CD4-positive, alpha-beta T cell (primary cell): Measurements from ENCODE around the gene ADGRB3. TPM values are rescaled to one million over a fixed set of nuclear protein-coding genes. Genes with fewer than 3 reads are reported as not detected.

Experiments used
- ATAC-seq: fragments of 200-7000 bp; cut with Tn5 transposase; one replicate; pipeline ENCODE4 v1.10.0; 2022; ENCODE audit warnings: mild to moderate bottlenecking; ENCODE audit not compliant: poor library complexity
- CTCF ChIA-PET: fragments of 350-600 bp; sonication (Branson Sonifier 250); formaldehyde crosslinking; loops from one replicate; lab custom pipeline; 2021; ENCODE audit warnings: antibody characterized with exemption, inconsistent platforms; lab: Charles Lee
- POLR2A ChIA-PET: fragments of 350-600 bp; sonication (Branson Sonifier 250); formaldehyde crosslinking; loops from one replicate; lab custom pipeline; 2021; ENCODE audit warnings: antibody characterized with exemption, inconsistent platforms; lab: Charles Lee
- DNase-seq, 14 experiments: peaks; one replicate each; pipeline ENCODE4 v3.0.0-alpha.2; 2013 to 2020; ENCODE audit warnings: mixed read lengths in 2 of 14
- H3K27ac ChIP-seq, 2 donors: one replicate each; pipeline versions ENCODE4 v1.5.1 to v1.7.0; 2013; ENCODE audit warnings: low read length in 2 of 2, low read depth in 1 of 2, mild to moderate bottlenecking in 1 of 2
- H3K27me3 ChIP-seq, 2 experiments: 1 replicate in 1 of 2; 2 replicates in 1 of 2; pipeline versions ENCODE4 v1.6.1 to v1.7.0; 2013; ENCODE audit warnings: low read length in 2 of 2, control low read depth in 1 of 2, mild to moderate bottlenecking in 1 of 2, moderate library complexity in 1 of 2; ENCODE audit not compliant: insufficient read depth in 2 of 2, control insufficient read depth in 1 of 2
- H3K36me3 ChIP-seq: one replicate; pipeline ENCODE4 v1.6.1; 2013; ENCODE audit warnings: low read length, control low read depth; ENCODE audit not compliant: insufficient read depth
- H3K4me1 ChIP-seq: one replicate; pipeline ENCODE4 v1.6.1; 2013; ENCODE audit warnings: low read length, control low read depth; ENCODE audit not compliant: insufficient read depth
- H3K4me3 ChIP-seq: one replicate; pipeline ENCODE4 v1.5.1; 2013; ENCODE audit warnings: mild to moderate bottlenecking, low read length, moderate library complexity
- H3K9me3 ChIP-seq, 2 experiments: 1 replicate in 1 of 2; 2 replicates in 1 of 2; pipeline versions ENCODE4 v1.6.1 to v1.7.0; 2013; ENCODE audit warnings: low read length in 2 of 2, mild to moderate bottlenecking in 2 of 2, control low read depth in 1 of 2, moderate library complexity in 1 of 2; ENCODE audit not compliant: control insufficient read depth in 1 of 2, insufficient read depth in 1 of 2
- H3K27ac Mint-ChIP-seq: one replicate; pipeline ENCODE4 v1.8.0; 2020; ENCODE audit warnings: mixed read lengths
- H3K27me3 Mint-ChIP-seq: one replicate; pipeline ENCODE4 v1.8.0; 2021; ENCODE audit warnings: mixed read lengths
- H3K36me3 Mint-ChIP-seq: one replicate; pipeline ENCODE4 v1.8.0; 2021; ENCODE audit warnings: low read depth, mixed read lengths
- H3K4me1 Mint-ChIP-seq: one replicate; pipeline ENCODE4 v1.8.0; 2021; ENCODE audit warnings: low read depth, mixed read lengths
- H3K4me3 Mint-ChIP-seq: one replicate; pipeline ENCODE4 v1.8.0; 2020; ENCODE audit warnings: mild to moderate bottlenecking, mixed read lengths
- H3K9me3 Mint-ChIP-seq: one replicate; pipeline ENCODE4 v1.8.0; 2020; ENCODE audit warnings: mixed read lengths
- intact Hi-C, 2 experiments: fragments of 100-400 bp; cut with DNase I in 1 of 2; cut with micrococcal nuclease in 1 of 2; formaldehyde crosslinking; loops; one replicate each; pipeline versions ENCODE4 v1.15.1 to v1.9.0; 2023 to 2025; cut with DNase I, micrococcal nuclease
- total RNA-seq, 174 experiments: library from RNA in 2 of 174; stranded (reverse) in 2 of 174; gene quantifications; one replicate each; pipeline ENCODE4 v1.2.3 and lab custom pipeline; 2021 to 2026
- TF ChIP-seq, protein P1 (sequence below): fragments of 200-600 bp; IDR thresholded peaks from one replicate; pipeline ENCODE4 v1.8.0; 2022; ENCODE audit warnings: antibody characterized with exemption, mild to moderate bottlenecking

ADGRB3 gene
- total RNA-seq, 2 experiments from 2014 or later = not detected

DNA sequence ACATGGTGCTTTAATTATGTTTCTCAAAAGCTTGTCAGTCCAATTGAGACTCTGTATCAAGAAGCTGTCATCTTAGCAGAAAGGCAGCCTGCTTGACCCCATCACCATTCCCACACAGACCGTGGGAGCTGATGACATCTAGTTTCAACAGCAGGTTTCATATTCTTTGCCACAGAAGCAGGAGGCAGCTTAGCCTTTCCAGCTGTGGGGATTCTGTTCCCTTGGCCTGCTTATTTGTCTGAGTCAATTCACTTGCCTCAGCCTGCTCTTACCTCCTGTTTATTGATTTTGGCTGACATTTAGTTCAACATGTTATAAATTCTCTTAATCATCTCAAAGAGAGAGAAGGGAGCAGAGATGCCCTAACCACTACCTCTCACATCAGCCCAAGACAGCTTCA is 527.7 kb downstream of the ADGRB3 start:
- Histone ChIP-seq H3K4me3 (no peak overlapping the region), H3K27ac (no peak overlapping the region), H3K4me1 (no peaks in the 10 kb centered on the region), H3K9me3 (no peaks in the 10 kb centered on the region), H3K36me3 (no peaks in the 10 kb centered on the region), H3K27me3 (no peaks in the 10 kb centered on the region)
- Mint-ChIP-seq H3K36me3 (no peaks in the 10 kb centered on the region), H3K9me3 (no peaks in the 10 kb centered on the region), H3K27ac (no peak overlapping the region), H3K27me3 (no peaks in the 10 kb centered on the region), H3K4me3 (no peak overlapping the region), H3K4me1 (no peaks in the 10 kb centered on the region)
- intact Hi-C loops = no loop called here
- DNase-seq = no peak
- TF ChIP-seq, protein P1, sequence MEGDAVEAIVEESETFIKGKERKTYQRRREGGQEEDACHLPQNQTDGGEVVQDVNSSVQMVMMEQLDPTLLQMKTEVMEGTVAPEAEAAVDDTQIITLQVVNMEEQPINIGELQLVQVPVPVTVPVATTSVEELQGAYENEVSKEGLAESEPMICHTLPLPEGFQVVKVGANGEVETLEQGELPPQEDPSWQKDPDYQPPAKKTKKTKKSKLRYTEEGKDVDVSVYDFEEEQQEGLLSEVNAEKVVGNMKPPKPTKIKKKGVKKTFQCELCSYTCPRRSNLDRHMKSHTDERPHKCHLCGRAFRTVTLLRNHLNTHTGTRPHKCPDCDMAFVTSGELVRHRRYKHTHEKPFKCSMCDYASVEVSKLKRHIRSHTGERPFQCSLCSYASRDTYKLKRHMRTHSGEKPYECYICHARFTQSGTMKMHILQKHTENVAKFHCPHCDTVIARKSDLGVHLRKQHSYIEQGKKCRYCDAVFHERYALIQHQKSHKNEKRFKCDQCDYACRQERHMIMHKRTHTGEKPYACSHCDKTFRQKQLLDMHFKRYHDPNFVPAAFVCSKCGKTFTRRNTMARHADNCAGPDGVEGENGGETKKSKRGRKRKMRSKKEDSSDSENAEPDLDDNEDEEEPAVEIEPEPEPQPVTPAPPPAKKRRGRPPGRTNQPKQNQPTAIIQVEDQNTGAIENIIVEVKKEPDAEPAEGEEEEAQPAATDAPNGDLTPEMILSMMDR = no peak
- ATAC-seq = no peak
- CTCF ChIA-PET = interaction anchor here (1.4 kb wide), 1 partner anchor 8 kb away, joined by 3 read pairs; no protein-coding TSS in a partner anchor
- POLR2A ChIA-PET = no interaction called here

DNA sequence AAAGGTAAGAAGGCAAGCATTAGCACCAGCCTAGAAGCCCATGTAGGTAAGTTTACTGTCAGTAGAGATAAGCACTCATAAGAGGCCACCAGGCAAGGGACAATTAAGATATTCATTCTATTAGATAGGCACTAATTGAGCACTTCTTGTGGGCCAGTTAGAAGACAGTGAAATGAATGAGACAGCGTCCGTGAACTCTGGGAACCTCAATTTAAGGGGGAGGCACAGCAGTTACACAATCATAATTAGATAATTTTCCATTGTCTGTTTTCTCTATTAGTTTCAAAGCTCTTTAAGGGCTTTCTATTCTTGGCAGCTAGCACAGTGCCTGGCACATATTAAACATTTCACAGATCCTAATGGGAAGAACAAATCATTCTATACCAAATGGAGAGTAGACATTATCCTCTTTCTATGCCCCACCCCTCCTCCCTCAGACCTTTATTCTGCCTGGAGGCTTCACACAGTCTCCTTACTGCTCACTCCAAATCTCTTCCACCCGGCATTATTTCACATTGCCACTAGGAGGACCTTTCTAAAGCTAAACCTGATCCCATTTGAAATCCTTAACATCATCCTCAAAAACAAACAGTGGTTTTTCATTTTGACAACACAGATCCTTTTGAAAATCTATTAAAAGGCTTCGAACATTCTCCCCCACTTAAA is 529.6 kb downstream of the ADGRB3 start:
- Histone ChIP-seq H3K4me1 (no peaks in the 10 kb centered on the region), H3K27ac (no peak overlapping the region), H3K9me3 (no peaks in the 10 kb centered on the region), H3K36me3 (no peaks in the 10 kb centered on the region), H3K27me3 (no peaks in the 10 kb centered on the region), H3K4me3 (no peak overlapping the region)
- H3K27me3 Mint-ChIP-seq = no peaks in the 10 kb centered on the region
- ChIA-PET POLR2A (no interaction called here), CTCF (no interaction called here)
- no peaks in the 10 kb centered on the region for H3K9me3 Mint-ChIP-seq
- intact Hi-C loops = no loop called here
- no peak for DNase-seq
- no peaks in the 10 kb centered on the region for H3K4me1 Mint-ChIP-seq
- H3K36me3 Mint-ChIP-seq = no peaks in the 10 kb centered on the region
- no peak overlapping the region for H3K27ac Mint-ChIP-seq
- ATAC-seq = no peak
- H3K4me3 Mint-ChIP-seq = no peak overlapping the region
- TF ChIP-seq, protein P1 = no peak

DNA sequence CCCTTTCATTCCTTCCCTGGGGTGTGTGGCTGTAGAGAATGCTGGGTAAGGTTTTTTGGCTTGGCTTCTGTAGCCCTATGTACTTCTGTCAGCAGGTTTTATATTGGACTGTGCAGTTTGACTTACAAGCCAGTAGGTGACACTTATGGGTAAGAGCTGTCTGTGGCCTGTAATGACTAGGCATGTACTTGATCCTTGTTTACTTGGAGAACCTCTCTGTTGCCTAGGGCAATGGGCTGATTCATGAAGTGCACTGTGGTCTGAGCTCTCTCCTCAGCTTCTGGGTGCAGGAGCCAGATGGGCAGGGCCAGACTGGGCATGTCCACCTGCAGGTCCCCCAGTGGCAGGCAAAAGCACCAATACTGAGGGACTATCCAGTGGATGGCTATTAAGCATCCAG is 544.6 kb downstream of the ADGRB3 start:
- Mint-ChIP-seq H3K27me3 (no peaks in the 10 kb centered on the region), H3K4me1 (no peaks in the 10 kb centered on the region), H3K9me3 (no peaks in the 10 kb centered on the region), H3K27ac (no peak overlapping the region), H3K36me3 (no peaks in the 10 kb centered on the region), H3K4me3 (no peak overlapping the region)
- DNase-seq = no peak
- no peaks in the 10 kb centered on the region for H3K4me1 ChIP-seq
- ChIA-PET CTCF (no interaction called here), POLR2A (no interaction called here)
- TF ChIP-seq, protein P1 = no peak
- H3K9me3 ChIP-seq = peaks cover 0 to 10% of the 10 kb centered on the region in 2 experiments
- no peak for ATAC-seq
- no peak overlapping the region for H3K4me3 ChIP-seq
- H3K27ac ChIP-seq = no peak overlapping the region
- no peaks in the 10 kb centered on the region for H3K36me3 ChIP-seq
- H3K27me3 ChIP-seq = no peaks in the 10 kb centered on the region
- intact Hi-C loops = no loop called here
